Tibial nerve (tissue), 4 donors: ENCODE measurements around the gene MSI1.

Source experiments
- EP300 ChIP-seq, 2 donors: sonication (generic); formaldehyde crosslinking; IDR thresholded peaks; one replicate each; pipeline ENCODE4 v1.6.1; 2017; ENCODE audit warnings: antibody characterized with exemption in 2 of 2, mild to moderate bottlenecking in 1 of 2
- POLR2A ChIP-seq, 2 donors: fragments of 450-650 bp; IDR thresholded peaks; one replicate each; pipeline ENCODE4 v1.6.1; 2017; ENCODE audit warnings: antibody characterized with exemption in 2 of 2, mild to moderate bottlenecking in 2 of 2, moderate library complexity in 2 of 2
- TF ChIP-seq, protein P1 (sequence below), 5 experiments: fragments of 200-600 bp in 3 of 5; fragments of 450-650 bp in 2 of 5; sonication (generic) in 3 of 5; IDR thresholded peaks; one replicate each; pipeline ENCODE4 v1.5.1; 2016 to 2019; ENCODE audit warnings: antibody characterized with exemption in 5 of 5, mild to moderate bottlenecking in 3 of 5, moderate library complexity in 2 of 5

DNA sequence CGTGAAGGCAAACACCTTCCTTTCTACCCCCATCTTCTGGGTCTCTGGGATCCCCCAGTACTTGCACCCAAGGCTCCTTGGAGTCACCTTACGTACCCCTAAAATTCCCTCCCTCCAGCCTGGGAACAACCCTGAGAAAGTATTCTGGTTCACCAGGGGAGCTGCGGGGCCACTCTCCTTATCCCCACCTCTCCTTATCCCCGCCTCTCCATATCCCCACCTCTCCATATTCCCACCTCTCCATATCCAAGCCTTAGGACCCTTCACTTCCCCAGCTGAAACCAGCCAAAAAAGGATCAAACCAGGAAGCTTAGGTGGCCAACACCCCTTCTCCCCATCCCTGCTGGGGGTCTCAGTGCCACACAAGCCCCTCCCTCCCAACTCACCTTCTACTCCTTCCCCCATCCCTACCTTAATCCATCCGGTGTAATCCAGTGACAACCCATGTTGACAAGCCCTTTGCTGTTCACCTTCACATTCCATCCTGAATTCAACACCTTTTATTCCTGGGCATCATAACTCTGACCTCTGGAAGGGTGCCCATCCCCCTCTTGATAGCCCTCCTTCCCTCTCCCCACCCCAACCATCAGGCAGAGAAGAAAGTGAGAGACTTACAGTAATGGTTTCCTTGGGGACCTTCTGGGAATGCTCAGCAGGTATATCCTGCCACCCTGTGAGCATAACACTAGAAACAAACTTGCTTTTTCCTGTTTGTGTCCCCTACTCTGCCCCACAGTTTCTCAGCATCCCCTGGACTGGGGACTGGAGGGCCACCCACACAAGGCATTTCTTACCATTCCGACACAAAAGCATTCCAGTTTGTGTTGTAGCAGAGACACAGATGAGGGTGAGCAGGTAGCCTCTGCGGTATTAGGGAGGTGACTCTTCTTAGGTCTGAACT lies 1.6 kb upstream of the MSI1 start:
- TF ChIP-seq, protein P1, sequence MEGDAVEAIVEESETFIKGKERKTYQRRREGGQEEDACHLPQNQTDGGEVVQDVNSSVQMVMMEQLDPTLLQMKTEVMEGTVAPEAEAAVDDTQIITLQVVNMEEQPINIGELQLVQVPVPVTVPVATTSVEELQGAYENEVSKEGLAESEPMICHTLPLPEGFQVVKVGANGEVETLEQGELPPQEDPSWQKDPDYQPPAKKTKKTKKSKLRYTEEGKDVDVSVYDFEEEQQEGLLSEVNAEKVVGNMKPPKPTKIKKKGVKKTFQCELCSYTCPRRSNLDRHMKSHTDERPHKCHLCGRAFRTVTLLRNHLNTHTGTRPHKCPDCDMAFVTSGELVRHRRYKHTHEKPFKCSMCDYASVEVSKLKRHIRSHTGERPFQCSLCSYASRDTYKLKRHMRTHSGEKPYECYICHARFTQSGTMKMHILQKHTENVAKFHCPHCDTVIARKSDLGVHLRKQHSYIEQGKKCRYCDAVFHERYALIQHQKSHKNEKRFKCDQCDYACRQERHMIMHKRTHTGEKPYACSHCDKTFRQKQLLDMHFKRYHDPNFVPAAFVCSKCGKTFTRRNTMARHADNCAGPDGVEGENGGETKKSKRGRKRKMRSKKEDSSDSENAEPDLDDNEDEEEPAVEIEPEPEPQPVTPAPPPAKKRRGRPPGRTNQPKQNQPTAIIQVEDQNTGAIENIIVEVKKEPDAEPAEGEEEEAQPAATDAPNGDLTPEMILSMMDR (IDR thresholded peaks at IDR 0.05), result no peak
- TF ChIP-seq POLR2A (IDR thresholded peaks at IDR 0.05) (no peak), EP300 (IDR thresholded peaks at IDR 0.05) (no peak)
